ENCODE results near the gene ZG16B.

The ZG16B gene

DNA sequence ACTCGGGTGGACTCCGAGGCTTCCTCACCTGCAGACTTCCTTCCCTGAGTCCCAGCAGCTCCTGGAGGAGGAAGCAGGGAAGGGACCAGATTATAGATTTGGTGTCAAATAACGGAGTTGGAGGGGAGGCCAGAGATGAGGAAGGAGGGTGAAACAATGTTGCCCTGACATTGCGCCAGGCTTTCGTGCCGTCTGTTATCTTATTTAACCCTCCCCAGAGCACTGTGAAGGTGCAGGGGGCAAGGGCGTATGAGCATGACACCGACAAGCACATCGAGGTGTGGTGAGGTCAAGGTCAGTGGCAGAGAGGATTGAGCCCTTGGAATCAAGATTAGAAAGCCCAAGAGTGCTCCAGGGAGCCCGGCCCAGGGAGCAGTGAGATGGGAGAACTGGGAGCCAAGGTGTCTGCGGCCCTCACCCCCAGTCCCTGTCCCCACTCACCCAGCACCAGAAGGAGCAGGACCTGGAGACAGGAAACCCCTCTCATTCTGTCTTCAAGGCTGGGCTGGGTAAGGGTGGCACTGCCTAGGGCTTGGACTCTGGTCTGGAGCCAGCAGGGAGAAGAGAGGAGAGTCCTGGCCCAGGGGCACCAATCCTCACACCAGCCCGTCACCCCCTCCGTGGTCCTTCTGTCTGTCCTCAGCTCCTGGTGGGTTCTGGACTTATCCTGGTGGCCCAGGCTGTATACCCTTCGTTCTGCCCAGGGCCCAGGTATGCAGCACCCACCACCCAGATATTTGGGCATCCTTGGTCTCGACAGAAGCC lies 43.9 kb upstream of the ZG16B start:
- TF ChIP-seq, protein P1, sequence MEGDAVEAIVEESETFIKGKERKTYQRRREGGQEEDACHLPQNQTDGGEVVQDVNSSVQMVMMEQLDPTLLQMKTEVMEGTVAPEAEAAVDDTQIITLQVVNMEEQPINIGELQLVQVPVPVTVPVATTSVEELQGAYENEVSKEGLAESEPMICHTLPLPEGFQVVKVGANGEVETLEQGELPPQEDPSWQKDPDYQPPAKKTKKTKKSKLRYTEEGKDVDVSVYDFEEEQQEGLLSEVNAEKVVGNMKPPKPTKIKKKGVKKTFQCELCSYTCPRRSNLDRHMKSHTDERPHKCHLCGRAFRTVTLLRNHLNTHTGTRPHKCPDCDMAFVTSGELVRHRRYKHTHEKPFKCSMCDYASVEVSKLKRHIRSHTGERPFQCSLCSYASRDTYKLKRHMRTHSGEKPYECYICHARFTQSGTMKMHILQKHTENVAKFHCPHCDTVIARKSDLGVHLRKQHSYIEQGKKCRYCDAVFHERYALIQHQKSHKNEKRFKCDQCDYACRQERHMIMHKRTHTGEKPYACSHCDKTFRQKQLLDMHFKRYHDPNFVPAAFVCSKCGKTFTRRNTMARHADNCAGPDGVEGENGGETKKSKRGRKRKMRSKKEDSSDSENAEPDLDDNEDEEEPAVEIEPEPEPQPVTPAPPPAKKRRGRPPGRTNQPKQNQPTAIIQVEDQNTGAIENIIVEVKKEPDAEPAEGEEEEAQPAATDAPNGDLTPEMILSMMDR (IDR thresholded peaks at IDR 0.05; ENCODE audit: insufficient read depth, missing control alignments), result no peak
- FAIRE-seq, result no peak

DNA sequence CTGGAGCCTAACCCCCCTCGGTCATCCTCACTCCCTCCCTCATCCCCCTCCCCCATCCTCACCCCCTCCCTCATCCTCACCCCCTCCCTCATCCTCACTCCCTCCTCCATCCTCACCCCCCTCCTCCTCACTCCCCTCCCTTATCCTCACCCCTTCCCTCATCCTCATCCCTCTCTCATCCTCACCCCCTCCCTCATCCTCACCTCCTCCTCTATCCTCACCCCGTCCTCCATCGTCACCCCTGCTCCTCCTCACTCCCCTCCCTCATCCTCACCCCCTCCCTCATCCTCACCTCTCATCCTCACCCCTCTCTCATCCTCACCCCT lies 43.3 kb upstream of the ZG16B start:
- DNase-seq (ENCODE audit: insufficient read length, low spot score), result no peak
- TF ChIP-seq, protein P1 (IDR thresholded peaks at IDR 0.05; ENCODE audit: insufficient read depth, missing control alignments), result no peak
- no peak for FAIRE-seq

More for the DNA sequence above, 43.9 kb upstream of the ZG16B start:
- DNase-seq (ENCODE audit: insufficient read length, low spot score), result no peak

DNA sequence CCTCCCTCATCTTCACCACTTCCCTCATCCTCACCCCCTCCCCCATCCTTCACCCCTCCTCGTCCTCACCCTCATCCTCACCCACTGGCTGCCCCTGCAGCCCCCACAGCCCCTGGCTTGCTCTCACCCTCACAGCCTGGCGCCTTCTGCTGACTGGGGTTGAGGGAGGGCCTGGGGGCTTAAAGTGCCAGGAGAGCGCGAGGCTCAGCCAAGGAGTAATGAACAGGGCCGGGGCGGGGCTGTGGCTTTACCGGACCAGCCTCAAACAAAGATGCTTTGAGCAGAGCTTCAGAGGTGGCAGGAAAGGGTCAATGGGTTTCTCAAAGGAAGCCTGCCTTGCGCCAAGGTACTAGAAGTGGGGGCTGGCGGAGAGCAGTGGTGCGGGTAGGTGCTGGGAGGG lies 42.7 kb upstream of the ZG16B start, which contains the start of gene PRSS33:
TSS of gene PRSS33 (minus strand) at position 155 of the 400 bp plus-strand sequence. CDS start 1,013 bp downstream, outside the sequence.
- TF ChIP-seq, protein P1 (IDR thresholded peaks at IDR 0.05; ENCODE audit: insufficient read depth, missing control alignments), result no peak
- FAIRE-seq (no peak), DNase-seq (ENCODE audit: insufficient read length, low spot score) (no peak)

DNA sequence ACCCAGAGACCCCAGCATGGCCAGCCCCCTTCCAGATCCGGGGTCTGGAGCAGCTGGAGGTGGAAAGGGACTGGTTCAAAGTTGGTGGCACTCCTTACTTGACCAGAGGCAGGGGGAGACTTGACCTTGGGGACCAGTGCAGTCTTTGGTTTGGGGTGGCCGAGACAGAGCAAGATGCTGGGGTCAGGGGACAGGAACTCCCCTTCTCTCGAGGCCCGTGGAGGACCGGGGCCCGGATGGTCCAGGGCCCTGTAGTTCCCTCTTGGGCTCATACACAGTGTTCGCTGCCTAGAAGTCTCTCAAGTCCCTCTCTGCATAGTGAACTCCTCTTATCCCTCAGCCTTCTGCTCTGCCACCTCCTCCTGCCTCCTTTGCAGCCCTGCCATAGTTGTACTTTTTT lies 42.1 kb upstream of the ZG16B start:
- no peak for FAIRE-seq
- TF ChIP-seq, protein P1 (IDR thresholded peaks at IDR 0.05; ENCODE audit: insufficient read depth, missing control alignments), result no peak
- no peak for DNase-seq (ENCODE audit: insufficient read length, low spot score)

DNA sequence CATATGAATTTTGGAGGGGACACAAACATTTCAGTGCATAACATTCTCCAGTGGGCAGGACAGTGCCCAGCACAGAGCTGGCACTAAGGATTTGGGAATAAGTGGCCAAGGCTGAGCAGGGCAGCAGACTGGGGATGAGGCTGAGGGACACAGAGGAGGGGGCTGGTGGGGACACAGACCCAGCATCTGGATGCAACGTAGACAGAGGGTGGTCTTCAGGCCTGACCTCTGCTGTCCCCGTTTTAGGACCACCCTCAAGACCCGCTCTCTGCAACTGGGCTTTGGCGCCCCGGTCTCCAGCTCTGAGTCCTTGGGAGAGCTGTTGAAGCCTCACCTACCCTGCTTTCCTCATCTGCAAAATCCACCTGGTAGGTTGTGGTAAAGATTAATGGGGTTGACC lies 39.5 kb upstream of the ZG16B start:
- TF ChIP-seq, protein P1 (IDR thresholded peaks at IDR 0.05; ENCODE audit: insufficient read depth, missing control alignments), result no peak
- no peak for FAIRE-seq

DNA sequence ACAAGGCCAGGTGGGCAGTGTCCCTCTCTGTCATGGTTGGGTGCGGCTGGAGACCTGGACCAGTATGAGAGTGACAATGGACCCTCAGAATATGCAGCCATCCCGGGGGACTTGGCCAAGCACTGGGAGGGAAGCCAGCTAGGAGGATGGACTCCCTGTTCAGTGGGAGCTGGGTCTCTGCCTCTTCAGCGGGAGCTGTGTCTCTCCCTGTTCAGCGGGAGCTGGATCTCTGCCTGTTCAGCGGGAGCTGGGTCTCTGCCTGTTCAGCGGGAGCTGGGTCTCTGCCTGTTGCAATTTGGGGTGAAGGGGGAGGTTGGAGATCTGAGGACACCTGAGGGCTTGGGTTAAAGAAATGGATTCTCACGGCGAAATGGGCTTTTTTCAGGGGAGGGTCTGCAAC lies 38.9 kb upstream of the ZG16B start:
- FAIRE-seq, result no peak
- TF ChIP-seq, protein P1 (IDR thresholded peaks at IDR 0.05; ENCODE audit: insufficient read depth, missing control alignments), result no peak
- no peak for DNase-seq (ENCODE audit: insufficient read length, low spot score)

More for the DNA sequence above, 39.5 kb upstream of the ZG16B start:
- no peak for DNase-seq (ENCODE audit: insufficient read length, low spot score)

DNA sequence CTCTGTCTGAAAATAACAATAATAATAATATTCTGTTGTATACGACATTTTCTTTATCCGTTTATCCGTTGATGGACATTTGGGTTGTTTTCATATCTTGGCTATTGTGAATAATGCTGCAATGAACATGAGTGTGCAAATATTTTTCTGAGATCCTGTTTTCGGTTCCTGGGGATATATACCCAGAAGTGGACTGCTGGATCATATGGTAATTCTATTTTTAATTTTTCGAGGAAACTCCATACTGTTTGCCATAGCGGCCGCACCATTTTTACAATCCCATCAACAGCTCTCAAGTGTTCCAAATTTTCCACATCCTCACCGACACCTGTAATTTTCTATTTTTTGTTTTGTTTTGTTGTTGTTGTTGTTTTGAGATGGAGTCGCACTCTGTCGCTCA lies 37.2 kb upstream of the ZG16B start:
- DNase-seq (ENCODE audit: insufficient read length, low spot score) (no peak), FAIRE-seq (no peak)
- TF ChIP-seq, protein P1 (IDR thresholded peaks at IDR 0.05; ENCODE audit: insufficient read depth, missing control alignments), result no peak
